Measurements from ENCODE around the gene PLEKHG4B. TPM values are rescaled to one million over a fixed set of nuclear protein-coding genes. Genes with fewer than 3 reads are reported as not detected.
"Not testable (repeated sequence)": the region's sequence is repeated elsewhere in the genome, so short reads cannot be mapped to it uniquely, and the experiment has no call there.

PLEKHG4B gene
- total RNA-seq, 2 donors from 2014 or later: 0.08 to 0.48 TPM

DNA sequence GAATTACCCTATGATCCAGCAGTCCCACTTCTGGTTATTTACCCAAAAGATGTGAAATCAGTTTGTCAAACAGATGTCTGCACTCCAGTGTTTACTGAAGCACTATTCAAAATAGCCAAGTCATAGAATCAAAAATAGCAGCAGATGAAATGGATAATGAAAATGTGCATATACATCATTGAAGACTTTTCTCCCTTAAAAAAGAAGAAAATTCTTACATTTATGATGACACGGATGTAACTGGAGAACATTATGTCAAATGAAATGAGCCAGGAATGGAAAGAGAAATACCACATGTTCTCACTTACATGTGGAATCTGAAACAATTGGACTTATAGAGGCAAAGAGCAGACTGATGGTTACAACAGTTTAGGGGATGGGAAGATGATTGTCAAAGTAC lies 21.5 kb upstream of the PLEKHG4B start:
- no peaks in the 10 kb centered on the region for H3K36me3 ChIP-seq
- TF ChIP-seq, protein P1, sequence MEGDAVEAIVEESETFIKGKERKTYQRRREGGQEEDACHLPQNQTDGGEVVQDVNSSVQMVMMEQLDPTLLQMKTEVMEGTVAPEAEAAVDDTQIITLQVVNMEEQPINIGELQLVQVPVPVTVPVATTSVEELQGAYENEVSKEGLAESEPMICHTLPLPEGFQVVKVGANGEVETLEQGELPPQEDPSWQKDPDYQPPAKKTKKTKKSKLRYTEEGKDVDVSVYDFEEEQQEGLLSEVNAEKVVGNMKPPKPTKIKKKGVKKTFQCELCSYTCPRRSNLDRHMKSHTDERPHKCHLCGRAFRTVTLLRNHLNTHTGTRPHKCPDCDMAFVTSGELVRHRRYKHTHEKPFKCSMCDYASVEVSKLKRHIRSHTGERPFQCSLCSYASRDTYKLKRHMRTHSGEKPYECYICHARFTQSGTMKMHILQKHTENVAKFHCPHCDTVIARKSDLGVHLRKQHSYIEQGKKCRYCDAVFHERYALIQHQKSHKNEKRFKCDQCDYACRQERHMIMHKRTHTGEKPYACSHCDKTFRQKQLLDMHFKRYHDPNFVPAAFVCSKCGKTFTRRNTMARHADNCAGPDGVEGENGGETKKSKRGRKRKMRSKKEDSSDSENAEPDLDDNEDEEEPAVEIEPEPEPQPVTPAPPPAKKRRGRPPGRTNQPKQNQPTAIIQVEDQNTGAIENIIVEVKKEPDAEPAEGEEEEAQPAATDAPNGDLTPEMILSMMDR (IDR thresholded peaks at IDR 0.05): no peak
- no peaks in the 10 kb centered on the region for H3K4me1 ChIP-seq
- H3K27ac ChIP-seq: no peak overlapping the region
- no peak for DNase-seq (ENCODE audit: low spot score)
- no peak overlapping the region for H3K4me3 ChIP-seq
- H3K9me3 ChIP-seq: peaks cover 0 to 10% of the 10 kb centered on the region in 2 donors
- H3K27me3 ChIP-seq: no peaks in the 10 kb centered on the region

- H3K27ac ChIP-seq; H3K27me3 ChIP-seq; H3K4me3 ChIP-seq; DNase-seq (ENCODE audit: low spot score); H3K9me3 ChIP-seq; H3K4me1 ChIP-seq; H3K36me3 ChIP-seq: not testable (repeated sequence)
Observed at GRCh38 chr5:72316-73180, 19.4 kb upstream of the PLEKHG4B start.

DNA sequence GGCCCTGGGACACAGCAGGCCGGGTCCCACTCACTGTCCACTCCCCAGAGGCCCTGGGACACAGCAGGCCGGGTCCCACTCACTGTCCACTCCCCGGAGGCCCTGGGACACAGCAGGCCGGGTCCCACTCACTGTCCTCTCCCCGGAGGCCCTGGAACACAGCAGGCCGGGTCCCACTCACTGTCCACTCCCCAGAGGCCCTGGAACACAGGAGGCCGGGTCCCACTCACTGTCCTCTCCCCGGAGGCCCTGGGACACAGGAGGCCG lies 18.9 kb upstream of the PLEKHG4B start:
- H3K4me3 ChIP-seq, H3K36me3 ChIP-seq, H3K27ac ChIP-seq, H3K4me1 ChIP-seq, H3K27me3 ChIP-seq, H3K9me3 ChIP-seq: not testable (repeated sequence)
- DNase-seq (ENCODE audit: low spot score): peak; percentile 21

- no peaks in the 10 kb centered on the region for H3K4me1 ChIP-seq
- no peaks in the 10 kb centered on the region for H3K36me3 ChIP-seq
- DNase-seq (ENCODE audit: low spot score): peak; percentile 36
- H3K27me3 ChIP-seq: no peaks in the 10 kb centered on the region
- no peak overlapping the region for H3K4me3 ChIP-seq
- TF ChIP-seq, protein P1 (IDR thresholded peaks at IDR 0.05): no peak
- H3K27ac ChIP-seq: no peak overlapping the region
- H3K9me3 ChIP-seq: no peaks in the 10 kb centered on the region
Observed at GRCh38 chr5:73768-74502, 18.0 kb upstream of the PLEKHG4B start.

DNA sequence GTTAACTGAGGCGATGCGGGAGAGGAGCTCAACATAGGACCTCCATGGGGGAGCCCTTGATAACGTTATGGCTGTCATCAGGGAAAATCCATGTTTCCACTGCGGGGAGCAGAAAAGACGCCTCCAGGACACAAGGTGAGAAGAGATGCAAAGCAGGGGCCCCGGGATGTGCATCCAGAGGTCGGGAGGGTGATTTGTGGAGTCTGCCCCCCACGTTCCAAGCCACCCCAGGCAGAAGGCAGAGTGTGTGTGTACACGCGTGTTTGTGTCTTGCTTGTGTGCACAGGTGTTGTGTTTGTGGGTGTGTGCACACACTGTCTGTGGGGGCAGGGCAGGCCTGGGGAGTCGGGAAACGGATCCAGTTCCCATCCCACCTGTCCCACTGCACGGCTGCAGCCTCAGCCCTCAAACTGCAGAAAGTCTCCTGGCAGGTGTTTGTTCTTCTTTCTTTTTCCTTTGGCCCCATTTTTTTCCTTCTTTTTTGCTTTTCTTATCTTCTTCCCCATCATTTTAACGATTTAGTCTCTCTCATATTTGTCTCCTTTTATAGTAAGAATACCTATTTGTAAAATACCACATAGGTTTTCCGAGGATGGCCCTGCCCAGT lies 17.4 kb upstream of the PLEKHG4B start:
- Histone ChIP-seq H3K27me3 (no peaks in the 10 kb centered on the region), H3K4me1 (no peaks in the 10 kb centered on the region), H3K9me3 (no peaks in the 10 kb centered on the region), H3K36me3 (no peaks in the 10 kb centered on the region), H3K4me3 (no peak overlapping the region), H3K27ac (no peak overlapping the region)
- DNase-seq (ENCODE audit: low spot score): peak; percentile 43
- TF ChIP-seq, protein P1 (IDR thresholded peaks at IDR 0.05): no peak

- Histone ChIP-seq H3K36me3 (no peaks in the 10 kb centered on the region), H3K4me3 (no peak overlapping the region), H3K27me3 (no peaks in the 10 kb centered on the region), H3K4me1 (no peaks in the 10 kb centered on the region), H3K27ac (no peak overlapping the region), H3K9me3 (no peaks in the 10 kb centered on the region)
- DNase-seq (ENCODE audit: low spot score): peak; percentile 40
- TF ChIP-seq, protein P1 (IDR thresholded peaks at IDR 0.05): no peak
Observed at GRCh38 chr5:75331-76320, 16.3 kb upstream of the PLEKHG4B start.

Data from right atrium auricular region (tissue), 2 donors.